IPS-18c (cell line): Measurements from ENCODE around the gene WDR4.
"Not testable (repeated sequence)": the region's sequence is repeated elsewhere in the genome, so short reads cannot be mapped to it uniquely, and the experiment has no call there.

Source experiments
- H3K4me3 ChIP-seq: 2 replicates; pipeline ENCODE4 v1.7.0; 2013; ENCODE audit warnings: low read depth, mild to moderate bottlenecking, low read length, moderate library complexity; ENCODE audit not compliant: insufficient read depth
- H3K9me3 ChIP-seq: one replicate; pipeline ENCODE4 v1.6.1; 2013; ENCODE audit warnings: mild to moderate bottlenecking, low read length, moderate library complexity; ENCODE audit not compliant: control insufficient read depth, insufficient read depth

WDR4 gene

GRCh38 chr21:42858957-42859890, 20.1 kb downstream of the WDR4 start:
- no peak overlapping the region for H3K4me3 ChIP-seq
- H3K9me3 ChIP-seq, result no peaks in the 10 kb centered on the region

GRCh38 chr21:42858185-42858847, 21.0 kb downstream of the WDR4 start:
- no peak overlapping the region for H3K4me3 ChIP-seq
- H3K9me3 ChIP-seq, result no peaks in the 10 kb centered on the region

- H3K9me3 ChIP-seq, result no peaks in the 10 kb centered on the region
- no peak overlapping the region for H3K4me3 ChIP-seq
Measured at GRCh38 chr21:42857216-42857615, 22.1 kb downstream of the WDR4 start.

DNA sequence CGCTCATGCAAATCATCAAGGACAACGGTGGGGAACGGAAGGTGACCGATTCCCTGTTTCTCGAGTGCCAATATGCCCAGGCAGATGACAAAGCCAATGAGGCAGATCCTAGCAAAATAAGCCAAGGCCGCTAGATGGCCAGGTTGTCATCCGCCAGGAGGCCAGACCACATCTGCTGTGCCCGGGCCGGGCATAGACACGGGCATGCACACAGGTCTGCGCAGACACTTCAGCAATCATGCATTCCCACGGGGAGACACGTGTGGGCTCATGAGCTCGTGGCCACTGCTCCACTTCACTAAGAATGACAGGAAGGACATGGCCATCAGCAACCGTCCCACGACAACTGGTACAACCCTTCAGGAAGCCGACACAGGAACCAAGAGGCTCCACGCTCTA, 23.4 kb downstream of the WDR4 start:
- H3K4me3 ChIP-seq, result no peak overlapping the region
- H3K9me3 ChIP-seq, result no peaks in the 10 kb centered on the region

DNA sequence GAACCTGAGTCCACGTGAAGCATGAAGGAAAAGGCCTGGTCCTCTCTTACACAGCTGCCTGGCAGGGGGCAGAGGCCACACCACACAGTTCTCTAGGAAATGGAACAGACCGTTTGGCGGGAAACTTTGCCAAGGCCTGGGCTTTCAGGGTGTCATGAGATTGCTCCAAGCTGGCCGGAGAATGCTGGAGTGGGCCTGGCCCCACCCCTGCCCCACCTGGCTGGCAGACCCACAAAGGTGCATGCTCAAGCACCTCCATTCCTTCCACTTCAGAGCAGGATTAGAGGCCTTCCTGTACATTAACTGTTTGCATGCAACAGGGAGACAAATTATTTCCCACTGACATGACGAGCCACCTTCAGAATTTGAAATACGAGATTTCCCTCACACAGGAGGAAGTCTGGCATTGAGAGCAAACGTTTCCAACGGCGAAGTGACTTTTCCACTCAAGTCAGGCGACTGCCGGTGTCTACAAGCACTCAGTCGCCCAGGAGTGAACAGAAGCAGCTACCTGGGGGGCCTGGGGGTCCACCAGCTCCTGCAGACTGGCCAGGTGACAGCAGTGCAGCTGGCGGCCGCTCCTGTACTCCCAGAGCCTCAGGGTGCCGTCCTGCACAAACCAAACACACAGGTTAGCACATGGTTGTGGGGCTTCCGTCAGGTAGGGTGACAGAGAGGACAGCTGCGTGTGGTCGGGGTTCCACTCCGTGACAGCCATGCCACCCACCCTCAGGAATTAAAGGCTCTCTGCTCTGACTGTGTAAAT, 24.0 kb downstream of the WDR4 start:
- Histone ChIP-seq H3K4me3 (no peak overlapping the region), H3K9me3 (no peaks in the 10 kb centered on the region)

GRCh38 chr21:42854246-42855010, 24.9 kb downstream of the WDR4 start:
- Histone ChIP-seq H3K9me3 (no peaks in the 10 kb centered on the region), H3K4me3 (no peak overlapping the region)

GRCh38 chr21:42853621-42854020, 25.7 kb downstream of the WDR4 start:
- Histone ChIP-seq H3K4me3 (no peak overlapping the region), H3K9me3 (no peaks in the 10 kb centered on the region)

DNA sequence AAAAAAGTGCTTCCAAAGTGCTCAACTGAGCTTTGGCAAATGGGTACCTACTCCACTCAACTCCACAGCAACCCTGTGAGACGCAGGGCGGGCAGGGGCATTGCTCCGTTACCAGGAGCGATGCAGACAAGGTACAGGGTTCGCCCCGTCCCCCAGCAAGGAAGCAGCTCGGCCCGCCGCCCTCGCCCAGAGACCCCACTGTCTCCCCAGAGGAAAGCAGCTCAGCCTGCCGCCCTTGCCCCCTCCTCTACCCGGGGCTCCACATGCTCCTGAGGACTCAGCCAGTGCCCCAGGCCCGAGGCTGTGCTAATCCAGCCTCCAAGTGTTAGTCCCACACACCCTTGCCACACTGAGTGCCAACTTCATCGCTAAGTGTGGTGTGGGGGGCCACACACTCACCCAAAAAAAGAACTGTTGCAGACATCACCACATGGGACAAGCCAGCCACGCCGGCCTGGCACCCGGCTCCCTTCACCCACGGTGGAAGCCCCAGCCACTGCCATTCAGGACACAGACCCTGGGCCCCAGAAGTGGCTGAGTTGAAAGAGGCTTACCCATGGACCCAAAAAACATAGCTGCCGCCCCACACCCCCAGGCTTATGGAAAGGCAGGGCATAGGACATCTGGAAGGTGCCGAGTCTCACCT, 26.3 kb downstream of the WDR4 start:
- Histone ChIP-seq H3K9me3 (no peaks in the 10 kb centered on the region), H3K4me3 (no peak overlapping the region)

DNA sequence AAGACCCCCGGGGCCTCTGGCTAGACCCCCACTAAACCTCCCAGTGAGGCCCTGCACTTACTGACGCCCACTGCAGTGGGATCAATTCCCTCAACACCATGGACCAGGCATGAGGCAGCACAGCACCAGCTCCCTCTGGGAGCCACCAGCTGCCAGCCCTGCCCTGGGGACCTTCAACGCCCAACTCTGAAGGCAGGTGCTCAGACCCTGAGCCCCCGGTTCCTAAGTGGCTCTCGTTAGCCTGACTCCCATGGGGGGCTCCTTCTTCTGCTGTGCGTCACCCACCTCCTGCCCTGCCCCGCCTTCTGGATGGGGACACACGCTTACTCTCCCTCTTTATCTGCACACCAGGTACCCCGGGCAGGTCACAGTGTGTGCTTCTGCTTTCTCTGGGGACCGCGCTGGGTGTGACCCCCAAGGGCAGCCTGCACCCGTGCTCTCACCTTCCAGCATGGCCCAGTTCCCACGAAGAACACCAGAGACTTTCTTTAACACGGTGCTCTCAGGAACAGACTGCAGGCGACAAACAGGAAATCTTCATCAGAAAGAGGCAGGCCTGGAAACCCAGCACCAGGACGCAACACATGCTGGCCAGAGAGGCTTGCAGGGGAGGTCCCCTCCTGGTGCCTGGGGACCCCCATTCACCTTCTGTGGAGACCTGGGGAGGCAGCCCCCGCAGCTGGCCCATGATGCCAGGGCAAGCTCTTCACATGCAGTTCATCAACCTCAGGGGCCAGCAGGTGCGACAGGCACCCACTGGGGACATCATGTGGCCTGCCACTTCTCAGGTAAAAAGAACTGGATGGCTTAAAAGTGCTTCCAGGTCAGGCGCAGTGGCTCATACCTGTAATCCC, 27.3 kb downstream of the WDR4 start:
- H3K4me3 ChIP-seq, result no peak overlapping the region
- no peaks in the 10 kb centered on the region for H3K9me3 ChIP-seq

DNA sequence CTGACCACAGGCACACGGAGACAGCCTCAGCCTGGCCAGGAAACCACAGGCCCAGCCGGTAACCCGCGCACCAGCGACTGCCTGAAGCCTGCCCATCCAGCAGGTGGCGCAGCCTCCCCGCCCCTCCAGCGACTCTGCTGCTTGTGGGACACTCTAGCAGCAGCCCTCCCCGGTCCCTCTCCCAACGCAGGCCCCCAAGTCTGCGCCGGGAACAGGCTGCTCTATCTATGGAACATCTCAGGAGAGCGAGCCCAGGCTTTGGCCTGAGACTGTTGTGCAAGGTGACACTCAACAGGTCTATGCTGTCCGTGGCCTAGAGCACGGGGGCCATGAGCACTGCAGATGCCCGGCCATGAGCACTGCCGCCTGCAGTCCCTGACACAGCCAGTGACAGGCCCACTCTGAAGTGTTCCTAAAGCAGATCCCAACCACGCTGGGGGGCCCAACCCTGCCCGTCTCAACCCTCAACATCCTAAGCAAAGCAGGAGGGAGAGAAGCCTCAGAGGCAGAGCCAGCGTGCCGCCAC, 28.4 kb downstream of the WDR4 start:
- Histone ChIP-seq H3K4me3 (no peak overlapping the region), H3K9me3 (no peaks in the 10 kb centered on the region)

GRCh38 chr21:42850463-42850862, 28.9 kb downstream of the WDR4 start:
- Histone ChIP-seq H3K9me3 (no peaks in the 10 kb centered on the region), H3K4me3 (no peak overlapping the region)

- no peaks in the 10 kb centered on the region for H3K9me3 ChIP-seq
- no peak overlapping the region for H3K4me3 ChIP-seq
Measured at GRCh38 chr21:42849759-42850412, 29.5 kb downstream of the WDR4 start.

GRCh38 chr21:42848932-42849758, 30.2 kb downstream of the WDR4 start:
- Histone ChIP-seq H3K9me3 (no peaks in the 10 kb centered on the region), H3K4me3 (no peak overlapping the region)

DNA sequence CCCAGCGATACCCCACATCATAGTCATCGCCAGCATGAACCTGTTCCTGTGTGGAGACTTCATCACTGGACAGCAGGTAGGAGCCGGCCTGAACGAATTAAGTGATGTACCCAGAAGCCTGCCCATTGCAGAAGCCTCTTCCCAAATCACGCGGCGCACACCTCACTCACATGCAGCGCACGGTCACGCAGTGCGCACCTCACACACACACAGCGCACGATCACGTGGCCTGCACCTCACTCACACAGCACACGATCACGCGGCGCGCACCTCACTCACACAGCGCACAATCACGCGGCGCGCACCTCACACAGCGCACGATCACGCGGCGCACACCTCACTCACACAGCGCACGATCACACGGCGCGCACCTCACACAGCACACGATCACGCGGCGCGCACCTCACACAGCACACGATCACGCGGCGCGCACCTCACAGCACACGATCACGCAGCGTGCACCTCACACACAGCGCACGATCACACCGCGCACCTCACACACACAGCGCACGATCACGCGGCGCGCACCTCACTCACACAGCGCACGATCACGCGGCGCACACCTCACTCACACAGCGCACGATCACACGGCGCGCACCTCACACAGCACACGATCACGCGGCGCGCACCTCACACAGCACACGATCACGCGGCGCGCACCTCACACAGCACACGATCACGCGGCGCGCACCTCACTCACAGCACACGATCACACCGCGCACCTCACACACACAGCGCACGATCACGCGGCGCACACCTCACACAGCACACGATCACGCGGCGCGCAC, 31.0 kb downstream of the WDR4 start:
- H3K9me3 ChIP-seq, result not testable (repeated sequence)

More for the DNA sequence above, 31.0 kb downstream of the WDR4 start:
- H3K4me3 ChIP-seq, result not testable (repeated sequence)
